Measurements from ENCODE around the gene CERCAM.
A peak's percentile ranks its signal among the peaks of the same experiment; 100 is the strongest.

Gene CERCAM

DNA sequence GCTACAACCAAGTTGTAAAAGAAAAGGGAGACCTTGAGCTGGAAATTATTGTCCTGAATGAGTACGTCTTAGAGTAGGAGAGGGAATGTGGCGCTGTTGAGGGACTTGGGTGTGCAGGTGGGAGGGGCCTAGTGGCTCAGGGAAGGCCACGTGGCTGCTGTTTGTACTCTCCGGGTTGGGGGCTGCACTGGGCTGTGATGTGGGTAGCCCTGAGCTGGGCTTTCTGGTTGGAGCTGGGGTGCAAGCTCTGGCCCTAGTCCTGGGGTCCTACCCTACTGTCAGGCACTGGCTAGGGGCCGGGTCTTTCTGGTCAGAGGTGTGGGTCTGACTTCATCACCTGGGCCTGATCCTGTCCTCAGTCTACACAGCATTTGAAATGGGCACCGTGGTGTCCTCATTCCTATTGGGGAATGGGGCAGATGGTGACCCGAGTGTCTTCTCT is 64.8 kb downstream of the CERCAM start:
- TF ChIP-seq, protein P1, sequence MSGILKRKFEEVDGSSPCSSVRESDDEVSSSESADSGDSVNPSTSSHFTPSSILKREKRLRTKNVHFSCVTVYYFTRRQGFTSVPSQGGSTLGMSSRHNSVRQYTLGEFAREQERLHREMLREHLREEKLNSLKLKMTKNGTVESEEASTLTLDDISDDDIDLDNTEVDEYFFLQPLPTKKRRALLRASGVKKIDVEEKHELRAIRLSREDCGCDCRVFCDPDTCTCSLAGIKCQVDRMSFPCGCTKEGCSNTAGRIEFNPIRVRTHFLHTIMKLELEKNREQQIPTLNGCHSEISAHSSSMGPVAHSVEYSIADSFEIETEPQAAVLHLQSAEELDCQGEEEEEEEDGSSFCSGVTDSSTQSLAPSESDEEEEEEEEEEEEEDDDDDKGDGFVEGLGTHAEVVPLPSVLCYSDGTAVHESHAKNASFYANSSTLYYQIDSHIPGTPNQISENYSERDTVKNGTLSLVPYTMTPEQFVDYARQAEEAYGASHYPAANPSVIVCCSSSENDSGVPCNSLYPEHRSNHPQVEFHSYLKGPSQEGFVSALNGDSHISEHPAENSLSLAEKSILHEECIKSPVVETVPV (CRISPR knock-in tag; IDR thresholded peaks at IDR 0.05), result no peak
- TF ChIP-seq ARNTL (CRISPR knock-in tag; IDR thresholded peaks at IDR 0.05; ENCODE audit: borderline replicate concordance, low read depth) (no peak), TOX (CRISPR knock-in tag; IDR thresholded peaks at IDR 0.05; ENCODE audit: borderline replicate concordance) (no peak), ZNF565 (CRISPR knock-in tag; conservative IDR thresholded peaks at IDR 0.05; ENCODE audit: low read depth) (no peak), PPARA (CRISPR knock-in tag; IDR thresholded peaks at IDR 0.05; ENCODE audit: borderline replicate concordance) (no peak), ZC3H10 (CRISPR knock-in tag; IDR thresholded peaks at IDR 0.05) (no peak), BACH2 (CRISPR knock-in tag; IDR thresholded peaks at IDR 0.05; ENCODE audit: borderline replicate concordance) (no peak), ESRRG (CRISPR knock-in tag; IDR thresholded peaks at IDR 0.05) (no peak), ZFP3 (CRISPR knock-in tag; IDR thresholded peaks at IDR 0.05) (no peak), ZNF8 (CRISPR knock-in tag; IDR thresholded peaks at IDR 0.05) (no peak), CSDC2 (CRISPR knock-in tag; IDR thresholded peaks at IDR 0.05) (no peak), OSR1 (CRISPR knock-in tag; IDR thresholded peaks at IDR 0.05) (no peak)
- TF ChIP-seq, protein P2, sequence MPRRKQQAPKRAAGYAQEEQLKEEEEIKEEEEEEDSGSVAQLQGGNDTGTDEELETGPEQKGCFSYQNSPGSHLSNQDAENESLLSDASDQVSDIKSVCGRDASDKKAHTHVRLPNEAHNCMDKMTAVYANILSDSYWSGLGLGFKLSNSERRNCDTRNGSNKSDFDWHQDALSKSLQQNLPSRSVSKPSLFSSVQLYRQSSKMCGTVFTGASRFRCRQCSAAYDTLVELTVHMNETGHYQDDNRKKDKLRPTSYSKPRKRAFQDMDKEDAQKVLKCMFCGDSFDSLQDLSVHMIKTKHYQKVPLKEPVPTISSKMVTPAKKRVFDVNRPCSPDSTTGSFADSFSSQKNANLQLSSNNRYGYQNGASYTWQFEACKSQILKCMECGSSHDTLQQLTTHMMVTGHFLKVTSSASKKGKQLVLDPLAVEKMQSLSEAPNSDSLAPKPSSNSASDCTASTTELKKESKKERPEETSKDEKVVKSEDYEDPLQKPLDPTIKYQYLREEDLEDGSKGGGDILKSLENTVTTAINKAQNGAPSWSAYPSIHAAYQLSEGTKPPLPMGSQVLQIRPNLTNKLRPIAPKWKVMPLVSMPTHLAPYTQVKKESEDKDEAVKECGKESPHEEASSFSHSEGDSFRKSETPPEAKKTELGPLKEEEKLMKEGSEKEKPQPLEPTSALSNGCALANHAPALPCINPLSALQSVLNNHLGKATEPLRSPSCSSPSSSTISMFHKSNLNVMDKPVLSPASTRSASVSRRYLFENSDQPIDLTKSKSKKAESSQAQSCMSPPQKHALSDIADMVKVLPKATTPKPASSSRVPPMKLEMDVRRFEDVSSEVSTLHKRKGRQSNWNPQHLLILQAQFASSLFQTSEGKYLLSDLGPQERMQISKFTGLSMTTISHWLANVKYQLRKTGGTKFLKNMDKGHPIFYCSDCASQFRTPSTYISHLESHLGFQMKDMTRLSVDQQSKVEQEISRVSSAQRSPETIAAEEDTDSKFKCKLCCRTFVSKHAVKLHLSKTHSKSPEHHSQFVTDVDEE (CRISPR knock-in tag; IDR thresholded peaks at IDR 0.05), result no peak
- TF ChIP-seq, protein P3, sequence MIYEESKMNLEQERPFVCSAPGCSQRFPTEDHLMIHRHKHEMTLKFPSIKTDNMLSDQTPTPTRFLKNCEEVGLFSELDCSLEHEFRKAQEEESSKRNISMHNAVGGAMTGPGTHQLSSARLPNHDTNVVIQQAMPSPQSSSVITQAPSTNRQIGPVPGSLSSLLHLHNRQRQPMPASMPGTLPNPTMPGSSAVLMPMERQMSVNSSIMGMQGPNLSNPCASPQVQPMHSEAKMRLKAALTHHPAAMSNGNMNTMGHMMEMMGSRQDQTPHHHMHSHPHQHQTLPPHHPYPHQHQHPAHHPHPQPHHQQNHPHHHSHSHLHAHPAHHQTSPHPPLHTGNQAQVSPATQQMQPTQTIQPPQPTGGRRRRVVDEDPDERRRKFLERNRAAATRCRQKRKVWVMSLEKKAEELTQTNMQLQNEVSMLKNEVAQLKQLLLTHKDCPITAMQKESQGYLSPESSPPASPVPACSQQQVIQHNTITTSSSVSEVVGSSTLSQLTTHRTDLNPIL (CRISPR knock-in tag; IDR thresholded peaks at IDR 0.05; ENCODE audit: low read depth), result no peak
- no peak for ATAC-seq

DNA sequence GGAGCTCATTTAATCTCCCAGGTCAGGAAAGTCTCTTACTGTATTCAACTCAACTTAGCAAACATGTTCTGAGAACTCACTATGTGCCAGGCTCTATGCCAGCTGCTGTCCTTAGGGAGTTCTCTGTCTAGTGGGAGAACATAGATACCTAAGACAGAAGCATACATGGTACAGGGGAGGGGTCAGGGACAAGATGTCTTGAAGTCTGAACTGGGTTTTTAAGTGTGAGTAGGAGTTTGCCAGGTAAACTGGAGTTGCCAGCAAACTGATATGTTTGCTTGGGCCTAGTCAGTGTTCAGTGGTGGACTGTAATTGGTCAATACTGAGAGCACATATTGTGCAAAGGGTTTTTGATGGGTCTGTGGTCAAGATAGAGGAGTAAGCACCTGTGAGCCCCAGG is 65.5 kb downstream of the CERCAM start:
- ATAC-seq, result no peak
- TF ChIP-seq ISL1 (CRISPR knock-in tag; IDR thresholded peaks at IDR 0.05) (no peak), TOX (CRISPR knock-in tag; IDR thresholded peaks at IDR 0.05; ENCODE audit: borderline replicate concordance) (no peak), SNAI2 (CRISPR knock-in tag; IDR thresholded peaks at IDR 0.05) (no peak), ZFP3 (CRISPR knock-in tag; IDR thresholded peaks at IDR 0.05) (peak; percentile 77; the same call in 1 of the 2 replicates), RARB (CRISPR knock-in tag; IDR thresholded peaks at IDR 0.05) (no peak)
